GM10847 (cell line): ENCODE measurements around the gene POLR1A.

ENCODE experiments used
- POLR2A ChIP-seq: IDR thresholded peaks from 2 replicates; pipeline ENCODE4 v1.6.1; 2011; ENCODE audit not compliant: insufficient read length; ENCODE audit errors: extremely low read depth

Gene POLR1A

DNA sequence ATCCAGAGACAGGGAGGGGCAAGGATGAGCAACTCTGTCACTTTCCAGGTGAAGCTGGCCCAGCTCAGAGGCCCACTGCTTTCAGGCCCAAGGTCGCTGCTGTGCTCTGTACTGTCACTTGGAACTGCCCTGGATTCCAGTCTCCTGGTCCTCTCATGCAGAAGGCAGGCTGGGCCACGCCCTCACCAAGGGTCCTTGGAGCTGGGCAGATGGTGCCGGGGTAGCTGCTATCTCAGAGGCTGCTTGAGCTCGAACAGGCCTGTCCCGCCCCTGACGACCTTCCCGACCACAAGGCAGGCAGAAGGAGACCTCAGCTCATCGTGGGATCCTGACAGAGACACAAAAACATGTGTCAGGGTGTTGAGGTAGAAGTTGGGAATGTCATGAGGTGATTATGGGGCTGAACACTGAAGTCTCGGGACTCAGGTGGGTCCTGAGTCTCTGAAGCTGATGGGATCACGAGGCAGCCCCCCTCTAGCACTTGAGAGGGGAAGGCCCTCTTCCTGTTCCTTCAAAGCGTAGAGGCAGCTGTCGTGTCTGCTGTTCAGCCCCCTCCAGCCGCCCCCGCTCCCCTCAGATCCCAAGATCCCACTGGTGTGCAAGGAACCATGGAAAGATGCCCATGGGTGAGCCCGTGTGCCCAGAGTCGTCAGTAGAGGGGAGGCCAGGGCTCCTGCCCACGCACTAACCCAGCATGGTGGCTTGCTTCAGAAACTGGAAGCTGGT is 78.3 kb downstream of the POLR1A start:
- no peak for TF ChIP-seq POLR2A

DNA sequence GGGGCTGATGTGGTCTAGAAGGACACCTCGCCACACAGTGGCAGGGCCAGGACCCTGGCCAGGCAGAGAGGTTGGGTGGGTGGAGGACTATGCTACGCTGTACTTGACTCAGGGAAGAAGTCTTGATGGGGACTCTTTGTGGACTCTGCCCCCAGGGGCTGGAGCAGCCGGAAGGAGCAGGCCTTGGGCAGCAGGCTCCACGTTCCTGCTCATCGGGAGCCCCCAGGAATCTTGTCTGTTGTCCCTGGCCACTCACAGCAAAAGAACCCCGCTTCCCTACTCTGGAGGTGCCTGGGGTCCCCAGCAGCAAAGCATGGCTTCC is 79.0 kb downstream of the POLR1A start:
- no peak for TF ChIP-seq POLR2A

DNA sequence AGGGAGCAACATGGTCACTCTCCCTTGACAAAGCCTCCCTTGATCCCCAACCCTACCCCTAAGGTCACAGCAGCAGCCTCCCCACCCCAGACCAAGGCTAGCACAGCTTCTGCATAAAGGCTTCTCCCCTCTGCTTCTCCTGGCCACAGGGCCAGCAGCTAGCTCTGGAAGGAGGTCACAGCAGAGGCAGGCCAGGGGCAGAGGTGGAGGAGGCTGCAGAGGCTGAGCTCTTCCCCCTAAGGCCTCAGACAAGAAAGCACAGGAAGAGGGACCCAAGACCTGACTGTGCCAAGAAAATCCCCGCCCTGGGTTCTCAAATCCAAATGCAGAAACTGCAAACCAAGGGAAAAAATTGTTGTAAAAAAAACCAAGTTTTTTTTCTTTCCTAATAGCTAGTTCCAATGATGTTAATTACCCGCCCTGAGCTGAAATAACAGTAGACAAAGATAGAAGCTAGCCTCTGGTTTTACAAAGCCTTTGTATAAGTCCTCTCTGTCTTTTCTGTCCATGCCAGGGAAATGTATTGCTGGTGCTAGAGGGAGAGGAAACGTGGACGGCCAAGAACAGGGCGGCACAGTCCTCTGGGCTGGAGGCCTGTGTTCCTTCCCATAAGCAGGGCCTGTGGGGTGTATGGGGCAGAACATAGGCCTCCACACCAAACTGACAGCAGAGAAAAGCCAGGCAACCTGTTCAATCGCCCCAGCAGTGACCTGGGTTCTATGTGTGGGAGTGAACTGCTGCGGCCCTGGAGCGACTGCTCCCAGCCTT is 79.5 kb downstream of the POLR1A start:
- TF ChIP-seq POLR2A, result no peak

DNA sequence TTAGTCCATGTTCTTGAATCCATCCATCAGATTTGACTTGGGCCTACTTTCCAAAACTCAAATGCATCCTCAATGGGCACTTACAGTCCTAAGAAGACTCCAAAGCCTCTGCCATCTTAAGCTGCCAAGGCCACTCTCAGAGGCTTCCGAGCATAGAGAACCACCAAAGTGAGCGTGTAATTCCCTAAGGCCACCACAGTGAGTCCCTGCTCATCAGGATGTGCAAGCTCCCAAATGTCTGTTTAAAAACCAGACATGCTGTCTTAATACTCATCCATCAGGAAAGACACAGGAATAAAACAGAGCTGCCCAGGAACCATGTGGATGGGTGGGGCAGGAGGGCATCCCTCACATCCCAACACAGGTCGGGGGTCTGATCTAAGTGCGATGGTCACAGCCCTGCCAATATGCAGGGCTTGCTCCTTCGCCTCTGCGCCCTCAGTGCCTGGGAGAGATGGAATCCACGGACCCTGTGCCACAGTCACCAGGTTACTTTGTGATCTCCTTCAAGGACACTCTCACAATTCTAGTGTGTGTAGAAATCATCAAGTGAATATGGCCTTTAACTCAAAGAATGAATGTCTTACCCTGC is 80.4 kb downstream of the POLR1A start:
- no peak for TF ChIP-seq POLR2A

DNA sequence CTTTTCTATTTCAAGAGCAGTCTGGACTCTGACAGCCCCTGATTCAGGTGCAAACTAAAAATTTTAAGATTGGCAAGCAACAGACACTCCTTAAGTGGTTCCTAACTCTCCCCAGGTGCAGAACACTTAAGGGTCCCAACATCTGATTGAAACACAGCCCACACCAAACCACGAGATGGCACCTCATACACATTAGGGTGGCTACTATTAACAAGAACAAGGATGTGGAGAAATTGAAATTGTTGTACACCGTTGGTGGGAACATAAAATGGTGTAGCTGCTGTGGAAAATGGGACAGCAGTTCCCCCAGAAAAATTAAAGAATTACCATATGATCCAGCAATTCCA is 82.3 kb downstream of the POLR1A start:
- no peak for TF ChIP-seq POLR2A

DNA sequence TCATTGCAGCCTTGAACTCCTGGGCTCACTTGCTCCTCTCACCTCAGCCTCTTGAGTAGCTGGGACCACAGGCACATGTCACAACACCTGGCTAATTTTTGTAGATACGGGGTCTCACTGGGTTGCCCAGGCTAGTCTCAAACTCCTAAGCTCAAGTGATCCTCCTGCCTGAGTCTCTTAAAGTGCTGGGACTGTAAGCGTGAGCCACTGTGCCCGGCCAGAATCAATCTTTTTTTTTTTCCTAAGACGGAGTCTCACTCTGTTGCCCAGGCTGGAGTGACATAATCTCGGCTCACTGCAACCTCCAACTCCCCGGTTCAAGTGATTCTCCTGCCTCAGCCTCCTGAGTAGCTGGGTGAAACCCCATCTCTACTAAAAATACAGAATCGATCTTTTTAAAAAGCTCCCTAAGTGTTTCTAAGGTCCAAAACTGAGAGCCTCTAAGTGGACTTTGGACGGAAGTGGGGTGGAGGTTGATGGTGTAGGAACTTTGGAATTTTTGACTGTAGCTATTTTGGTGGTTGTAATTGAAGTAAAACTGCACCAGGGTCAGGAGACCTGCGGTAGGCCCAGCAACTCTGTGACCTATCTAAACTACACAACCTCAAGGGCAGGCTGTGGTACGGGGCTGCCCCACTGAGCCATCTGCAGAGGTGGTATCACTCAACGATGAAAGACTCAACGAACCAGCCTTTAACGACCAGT is 82.9 kb downstream of the POLR1A start:
- no peak for TF ChIP-seq POLR2A

DNA sequence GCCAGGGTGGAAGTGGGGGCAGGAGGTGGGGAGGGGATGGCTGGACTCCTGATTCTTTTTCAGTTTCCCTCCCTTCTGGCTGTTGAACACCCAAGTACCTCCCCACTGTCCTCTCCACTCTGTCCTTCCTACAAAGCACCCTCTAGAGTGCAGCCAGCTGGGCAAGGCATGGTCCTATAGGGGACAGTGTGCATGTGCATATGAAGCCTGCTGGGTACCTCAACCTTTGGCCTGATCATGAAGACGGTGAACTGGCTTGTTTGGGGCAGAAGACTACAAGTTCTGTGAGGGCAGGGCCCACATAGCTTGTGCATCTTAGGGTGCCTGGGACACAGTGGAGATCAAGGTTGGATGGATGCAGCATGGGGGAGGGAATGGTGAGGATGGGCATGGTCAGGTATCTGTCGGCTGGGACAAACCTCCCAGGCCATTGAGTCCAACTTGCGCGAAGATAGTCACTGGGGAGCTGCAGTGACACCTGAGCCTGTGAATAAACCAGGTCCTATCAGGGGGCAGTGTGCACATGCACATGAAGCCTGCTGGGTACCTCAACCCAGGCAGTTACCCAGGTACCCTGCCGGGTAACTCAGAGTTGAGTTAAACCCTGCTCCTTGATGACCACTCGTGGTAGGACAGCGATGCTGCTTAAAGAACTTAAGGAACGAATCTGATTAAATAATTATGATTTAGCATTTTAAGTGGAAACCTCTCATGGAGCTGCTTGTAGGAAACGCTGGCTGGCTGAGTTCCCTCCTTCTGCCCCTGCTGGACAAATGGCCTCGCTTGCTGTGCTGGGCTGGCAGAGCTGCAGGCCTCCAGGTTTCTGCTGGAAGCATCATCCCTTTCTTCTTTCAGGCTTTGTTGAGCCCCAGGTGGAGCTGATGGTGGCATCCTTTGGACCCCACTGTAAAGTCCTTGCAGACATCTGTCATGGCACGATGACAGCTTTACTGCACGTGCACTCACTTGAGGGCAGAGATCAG is 84.0 kb downstream of the POLR1A start:
- no peak for TF ChIP-seq POLR2A

DNA sequence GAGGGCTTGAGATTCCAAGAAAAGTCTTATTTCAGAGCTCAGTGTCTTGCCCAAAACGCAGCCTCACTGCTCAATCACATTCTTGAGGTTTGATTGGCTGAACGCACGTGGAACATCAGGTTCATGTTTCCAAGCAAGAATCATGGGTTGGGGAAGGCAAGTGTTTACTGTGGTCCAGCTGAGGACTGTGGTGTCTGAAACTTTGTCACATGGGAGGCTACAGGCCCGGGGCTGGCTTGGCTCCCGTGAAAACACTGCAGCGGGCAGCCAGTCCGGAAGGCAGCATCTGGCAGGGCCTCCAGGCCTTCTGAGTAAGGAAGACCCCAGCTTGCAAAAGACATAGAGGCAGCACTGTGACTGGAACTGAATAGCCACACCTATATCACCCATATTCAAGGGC is 84.7 kb downstream of the POLR1A start:
- TF ChIP-seq POLR2A, result no peak

DNA sequence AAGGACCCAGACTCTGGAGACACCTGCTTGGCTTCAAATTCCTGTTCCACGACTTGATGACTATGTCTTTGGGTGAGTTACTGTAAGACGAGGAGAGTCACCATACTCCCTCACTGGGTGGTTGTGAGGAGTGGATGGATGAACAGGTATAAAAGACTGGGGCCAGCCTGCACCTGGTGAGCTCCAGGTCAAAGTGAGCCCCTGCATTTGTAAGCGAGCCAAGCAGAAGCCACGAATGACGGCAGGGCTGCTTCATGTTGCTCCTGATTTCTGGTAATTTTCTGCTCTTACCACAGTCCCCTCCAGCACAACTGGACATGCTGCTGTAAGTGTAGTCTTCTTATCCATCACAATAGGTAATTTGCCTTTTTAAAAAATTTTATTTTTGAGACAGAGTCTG is 86.6 kb downstream of the POLR1A start:
- TF ChIP-seq POLR2A, result no peak

DNA sequence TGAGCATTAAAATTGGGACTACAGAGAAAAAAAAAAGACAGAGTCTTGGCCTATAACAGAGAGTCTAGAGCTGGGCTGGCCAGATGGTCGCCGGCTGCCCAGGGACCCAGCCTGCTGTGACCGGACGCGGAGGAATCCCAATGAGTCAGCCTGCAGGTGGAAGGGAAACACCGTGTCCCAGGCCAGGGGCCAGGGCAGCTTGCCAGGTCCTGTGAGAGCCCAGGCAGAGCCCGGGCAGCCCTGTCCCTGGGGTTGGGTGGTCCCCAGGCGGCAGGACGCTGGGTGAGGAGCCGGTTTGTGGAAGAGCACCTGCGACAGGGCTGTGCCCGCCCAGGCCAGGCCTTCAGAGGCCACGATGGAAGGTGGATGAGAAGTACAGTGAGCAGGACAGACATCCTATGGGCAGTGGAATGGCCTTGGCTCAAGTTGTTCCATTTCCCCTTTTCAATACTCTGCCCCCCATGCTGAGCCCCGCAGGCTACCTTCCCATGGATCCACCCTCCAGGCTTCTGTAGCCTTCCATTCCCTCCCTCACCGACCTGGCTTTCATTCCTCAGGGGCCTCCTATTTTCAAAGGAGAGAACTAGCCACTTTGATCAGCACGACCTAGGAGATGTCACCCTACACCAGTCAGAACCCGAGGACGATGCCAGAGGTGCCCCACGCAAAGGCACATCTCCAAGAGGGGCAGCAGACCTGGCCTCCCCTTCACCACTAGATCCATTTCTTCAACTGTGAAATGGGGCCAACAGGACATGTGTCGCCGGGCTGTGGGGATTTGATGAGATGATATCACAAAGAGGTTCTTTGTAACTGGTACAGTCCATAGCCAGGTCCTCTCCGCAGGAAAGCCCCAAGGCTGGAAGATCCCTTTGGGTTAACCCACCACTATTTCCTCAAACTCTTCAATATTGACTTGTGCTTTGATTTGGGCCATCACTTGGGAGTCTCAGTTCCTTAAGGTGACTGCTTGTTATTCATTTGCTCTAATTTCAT is 87.5 kb downstream of the POLR1A start:
- no peak for TF ChIP-seq POLR2A

DNA sequence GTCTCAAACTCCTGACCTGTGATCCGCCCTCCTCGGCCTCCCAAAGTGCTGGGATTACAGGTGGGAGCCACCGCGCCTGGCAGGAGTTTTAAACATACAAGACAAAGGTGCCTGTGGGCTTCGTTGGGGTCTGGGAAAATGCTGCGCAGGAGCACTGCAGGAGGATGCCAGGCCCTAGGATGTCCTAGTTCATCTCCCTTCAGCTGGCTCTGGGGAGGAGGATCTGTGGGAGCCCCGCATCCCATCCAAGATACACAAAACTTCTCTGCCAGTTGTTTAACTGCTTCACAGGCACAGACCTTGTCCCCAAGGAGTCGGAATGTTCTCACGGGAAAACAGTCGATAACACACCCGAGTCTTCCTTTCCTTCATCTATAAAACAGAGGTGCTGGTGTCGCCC is 89.1 kb downstream of the POLR1A start:
- TF ChIP-seq POLR2A, result no peak

DNA sequence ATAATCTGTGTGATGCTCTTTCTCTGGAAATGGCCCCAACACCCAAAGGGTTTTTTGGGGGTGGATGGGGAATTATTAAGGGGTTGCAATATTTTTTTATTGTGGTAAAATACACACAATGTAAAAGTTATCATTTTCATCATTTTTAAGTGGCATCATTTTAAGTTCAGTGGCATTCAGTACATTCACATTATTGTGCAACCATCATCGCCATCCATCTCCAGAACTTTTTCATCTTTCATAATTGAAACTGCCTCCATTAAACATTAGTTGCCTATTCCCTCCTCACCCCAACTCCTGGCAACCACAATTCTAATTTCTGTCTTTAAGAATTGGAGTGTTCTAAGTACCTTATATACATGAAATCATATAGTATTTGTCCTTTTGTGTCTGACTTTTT is 90.0 kb downstream of the POLR1A start:
- no peak for TF ChIP-seq POLR2A

DNA sequence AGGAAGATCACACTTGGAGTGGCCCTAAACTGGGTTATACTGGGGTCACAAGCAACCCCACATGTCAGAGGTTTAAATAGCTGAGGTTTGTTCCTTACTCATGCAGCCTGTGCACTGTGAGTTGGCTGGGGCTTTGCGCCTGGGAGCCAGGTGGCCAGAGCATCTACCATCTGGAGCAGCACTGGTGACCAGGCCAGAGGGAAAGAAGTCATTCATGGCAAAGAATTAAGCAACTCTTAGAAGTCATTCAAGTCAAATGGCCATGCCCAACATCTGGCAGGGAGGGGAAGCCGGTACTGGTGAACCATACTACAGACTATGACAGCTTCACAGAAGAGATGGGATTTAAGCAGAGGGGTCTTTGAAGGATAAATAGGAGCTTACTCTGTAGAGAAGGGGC is 90.7 kb downstream of the POLR1A start:
- TF ChIP-seq POLR2A, result no peak

DNA sequence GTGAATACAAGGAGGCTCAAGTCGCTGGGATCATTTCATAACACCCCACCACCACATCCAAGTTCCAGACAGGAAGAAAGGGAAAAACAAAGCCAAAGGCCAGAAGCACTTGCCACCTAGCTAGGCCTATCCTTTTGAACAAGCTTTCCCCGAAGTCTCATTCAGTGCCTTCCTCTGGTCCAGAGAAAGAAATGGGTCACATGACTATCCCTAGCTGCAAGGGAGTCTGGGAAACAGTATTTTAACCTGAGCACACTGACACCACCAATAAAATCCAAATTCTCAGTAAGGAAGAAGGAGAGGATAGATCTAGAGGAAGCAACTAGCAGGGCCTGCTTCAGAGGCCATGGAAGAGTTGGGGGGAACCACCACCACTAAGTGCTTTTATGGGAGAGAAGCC is 91.2 kb downstream of the POLR1A start:
- TF ChIP-seq POLR2A, result no peak
